GM04504 (cell line): ENCODE data around the gene RRAS.
"Not testable (repeated sequence)": the region's sequence is repeated elsewhere in the genome, so short reads cannot be mapped to it uniquely, and the experiment has no call there.

Experiments
- DNase-seq: peaks from one replicate; pipeline ENCODE4 v3.0.0-alpha.2; 2012; ENCODE audit warnings: low read depth

The RRAS gene

GRCh38 chr19:49631014-49631588, 8.8 kb downstream of the RRAS start:
- no peak for DNase-seq

DNA sequence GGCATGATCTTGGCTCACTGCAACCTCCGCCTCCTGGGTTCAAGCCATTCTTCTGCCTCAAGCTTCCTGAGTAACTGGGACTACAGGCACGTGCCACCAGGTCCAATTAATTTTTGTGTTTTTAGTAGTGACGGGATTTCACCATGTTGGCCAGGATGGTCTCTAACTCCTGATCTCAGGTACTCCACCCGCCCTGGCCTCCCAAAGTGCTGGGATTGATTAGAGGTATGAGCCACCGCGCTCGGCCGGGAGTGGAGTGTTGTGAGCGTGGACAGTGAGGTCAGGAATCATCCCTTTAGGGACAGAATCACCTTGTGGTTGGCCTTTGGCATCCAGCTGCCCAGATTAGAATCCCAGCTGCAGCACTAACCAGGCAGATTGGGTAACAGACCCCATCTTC, 10.3 kb downstream of the RRAS start:
- no peak for DNase-seq

- no peak for DNase-seq
Measured at GRCh38 chr19:49626226-49626625, 13.7 kb downstream of the RRAS start.

GRCh38 chr19:49624967-49625910, 14.7 kb downstream of the RRAS start:
- no peak for DNase-seq

GRCh38 chr19:49617860-49618259, 22.1 kb downstream of the RRAS start:
- DNase-seq, result not testable (repeated sequence)

DNA sequence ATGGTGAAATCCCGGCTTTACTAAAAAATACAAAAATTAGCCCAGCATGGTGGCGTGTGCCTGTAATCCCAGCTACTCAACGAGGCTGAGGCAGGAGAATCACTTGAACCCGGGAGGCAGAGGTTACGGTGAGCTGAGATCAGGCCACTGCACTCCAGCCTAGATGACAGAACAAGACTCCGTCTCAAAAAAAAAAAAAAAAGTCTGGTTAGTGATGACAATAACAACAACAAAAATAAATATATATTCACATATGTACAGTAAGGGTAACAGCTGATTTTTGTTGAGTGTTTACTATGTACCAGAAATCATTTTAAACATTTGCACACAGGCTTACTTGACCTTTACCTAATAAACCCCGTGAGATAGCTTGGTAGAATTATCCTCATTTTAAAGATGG, 23.0 kb downstream of the RRAS start:
- no peak for DNase-seq

DNA sequence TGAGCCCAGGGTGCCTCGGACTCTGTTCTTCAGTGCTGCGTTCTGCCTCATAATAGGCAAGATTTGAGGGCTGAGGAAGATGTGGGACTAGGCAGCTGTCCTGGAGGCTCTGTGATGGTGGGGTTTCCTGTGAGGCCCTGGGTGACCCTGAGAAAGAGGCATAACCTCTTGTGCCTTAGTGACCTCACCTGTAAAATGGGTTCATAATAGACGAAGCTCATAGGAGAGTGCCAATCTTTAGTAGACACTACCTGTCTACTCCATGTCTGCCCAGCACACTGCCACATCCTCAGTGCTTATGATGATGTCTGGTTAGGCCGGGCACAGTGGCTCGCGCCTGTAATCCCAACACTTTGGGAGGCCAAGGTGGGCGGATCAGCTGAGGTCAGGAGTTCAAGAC, 23.4 kb downstream of the RRAS start:
- no peak for DNase-seq

GRCh38 chr19:49615861-49616260, 24.1 kb downstream of the RRAS start:
- no peak for DNase-seq

DNA sequence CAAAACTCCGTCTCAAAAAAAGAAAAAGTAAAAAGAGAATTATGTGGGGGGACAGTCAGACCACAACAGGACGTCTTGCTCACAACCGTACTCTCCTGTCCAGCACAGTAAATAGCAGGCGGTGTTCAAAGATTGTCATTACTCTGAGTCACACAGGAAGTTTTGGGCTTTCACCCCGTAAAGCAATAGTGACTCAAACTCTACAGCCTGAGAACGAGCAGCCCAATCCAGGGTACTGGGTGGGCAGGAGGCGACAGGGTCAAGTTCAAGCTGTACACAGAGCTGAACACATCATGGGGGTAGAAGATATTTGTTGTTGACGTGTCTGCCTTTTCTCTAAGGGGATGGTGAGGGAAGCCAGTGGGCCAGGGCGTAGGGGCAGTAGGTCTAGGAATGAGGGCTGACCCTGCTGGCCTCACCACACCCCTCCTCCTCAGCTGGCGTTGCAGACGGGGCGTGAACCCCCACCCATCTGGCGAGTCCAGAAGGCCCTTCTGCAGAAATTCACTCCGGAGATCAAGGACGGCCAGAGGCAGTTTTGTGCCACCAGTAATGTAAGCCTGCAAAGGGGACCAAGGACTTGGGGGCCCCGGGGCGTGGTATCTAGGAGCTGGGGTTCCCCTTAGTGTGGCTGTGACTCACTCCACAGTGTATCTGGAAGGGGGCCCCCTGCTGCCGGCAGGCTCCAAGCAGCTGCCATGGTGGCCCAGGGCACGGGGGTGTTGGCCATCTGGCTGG, 25.7 kb downstream of the RRAS start:
- peak; percentile 72 for DNase-seq

GRCh38 chr19:49613374-49613773, 26.6 kb downstream of the RRAS start:
- no peak for DNase-seq

- no peak for DNase-seq
Measured at GRCh38 chr19:49609499-49610092, 30.3 kb downstream of the RRAS start.

DNA sequence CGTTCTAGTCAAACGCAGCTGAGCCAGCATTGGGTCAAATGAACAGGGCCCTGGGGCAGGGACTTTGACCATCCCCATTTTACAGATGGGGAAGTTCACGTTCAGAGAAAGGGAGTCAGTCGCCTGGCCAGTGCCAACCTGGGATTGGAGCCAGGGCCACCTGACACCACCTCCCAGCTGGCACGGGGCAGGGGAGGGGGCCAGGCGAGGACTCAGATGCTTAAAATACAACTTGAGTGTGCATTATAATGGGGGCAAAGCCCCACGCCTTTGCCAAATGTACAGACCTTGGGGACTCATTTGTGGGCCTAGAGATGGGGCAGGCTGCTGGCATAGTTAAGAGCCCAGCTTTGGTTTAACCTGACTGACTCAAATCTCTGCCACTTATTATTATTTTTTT, 34.3 kb downstream of the RRAS start:
- DNase-seq, result no peak

- DNase-seq, result no peak
Measured at GRCh38 chr19:49602806-49603205, 37.1 kb downstream of the RRAS start.

- DNase-seq, result no peak
Measured at GRCh38 chr19:49601482-49602038, 38.4 kb downstream of the RRAS start.

GRCh38 chr19:49599378-49600295, 40.3 kb downstream of the RRAS start:
- DNase-seq, result no peak

DNA sequence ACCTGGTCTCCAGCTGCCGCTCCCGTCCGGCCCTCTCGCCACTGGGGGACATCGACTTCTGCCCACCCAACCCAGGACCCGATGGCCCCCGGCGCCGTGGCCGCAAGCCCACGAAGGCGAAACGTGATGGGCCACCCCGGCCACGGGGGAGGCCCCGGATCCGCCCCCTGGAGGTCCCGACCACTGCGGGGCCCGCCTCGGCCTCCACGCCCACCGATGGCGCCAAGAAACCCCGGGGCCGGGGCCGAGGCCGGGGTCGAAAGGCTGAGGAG, 42.3 kb downstream of the RRAS start:
- no peak for DNase-seq

GRCh38 chr19:49596954-49597702, 42.8 kb downstream of the RRAS start:
- no peak for DNase-seq

DNA sequence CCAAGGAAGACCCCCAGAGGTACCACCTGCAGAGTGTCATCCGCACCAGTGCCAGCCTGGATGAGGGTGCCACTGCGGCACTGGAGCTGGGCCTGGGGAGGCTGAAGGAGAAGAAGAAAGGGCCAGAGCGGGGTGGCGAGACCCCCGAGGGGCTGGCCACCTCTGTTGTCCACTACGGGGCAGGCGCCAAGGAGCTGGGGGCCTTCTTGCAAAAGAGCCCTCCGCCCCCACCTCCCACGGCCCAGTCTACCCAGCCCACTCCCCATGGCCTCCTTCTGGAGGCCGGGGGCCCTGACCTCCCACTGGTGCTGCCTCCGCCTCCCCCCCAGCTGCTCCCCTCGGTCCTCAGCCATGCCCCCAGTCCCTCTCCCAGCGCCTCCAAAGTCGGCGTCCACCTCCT, 43.5 kb downstream of the RRAS start:
- no peak for DNase-seq

- no peak for DNase-seq
Measured at GRCh38 chr19:49595819-49596404, 44.0 kb downstream of the RRAS start.
